ENCODE measurements around the gene ANAPC4. TPM values are rescaled to one million over a fixed set of nuclear protein-coding genes. Genes with fewer than 3 reads are reported as not detected.

ANAPC4 gene
- total RNA-seq, 2 donors from 2014 or later, result 41.7 to 46.4 TPM

GRCh38 chr4:25454476-25454875 lies 77.4 kb downstream of the ANAPC4 start:
- H3K4me1 ChIP-seq (ENCODE audit: control insufficient read depth, insufficient read depth, low read length), result peaks cover 9% of the 10 kb centered on the region
- H3K36me3 ChIP-seq (ENCODE audit: control insufficient read depth, insufficient read depth, low read length), result no peaks in the 10 kb centered on the region
- no peak for TF ChIP-seq CTCF (conservative IDR thresholded peaks at IDR 0.05)
- H3K9me3 Mint-ChIP-seq, result no peaks in the 10 kb centered on the region
- no peak for DNase-seq
- no peak overlapping the region for H3K27ac ChIP-seq (ENCODE audit: low read depth, low read length)
- H3K4me3 Mint-ChIP-seq, result no peak overlapping the region
- no peaks in the 10 kb centered on the region for H3K27me3 Mint-ChIP-seq (ENCODE audit: insufficient read depth)
- H3K9me3 ChIP-seq (ENCODE audit: control insufficient read depth, low read length), result no peaks in the 10 kb centered on the region
- no peaks in the 10 kb centered on the region for H3K36me3 Mint-ChIP-seq (ENCODE audit: low read depth)
- no peak overlapping the region for H3K9ac ChIP-seq (ENCODE audit: extremely low read depth, low read length, poor library complexity, severe bottlenecking)
- H3K27me3 ChIP-seq (ENCODE audit: control insufficient read depth, insufficient read depth, low read length, poor library complexity, severe bottlenecking), result no peaks in the 10 kb centered on the region
- H3K27ac Mint-ChIP-seq, result no peak overlapping the region
- 83 to 100% methylated on average over 1 of the region's 1 CpG for WGBS, 2 experiments (ENCODE audit: insufficient coverage in 1 of 2, insufficient read length in 1 of 2)
- peaks cover 12% of the 10 kb centered on the region for H3K4me1 Mint-ChIP-seq
- no peak overlapping the region for H3K4me3 ChIP-seq (ENCODE audit: low read length)

- no peak overlapping the region for H3K4me3 Mint-ChIP-seq
- H3K9me3 Mint-ChIP-seq, result no peaks in the 10 kb centered on the region
- no peak overlapping the region for H3K27ac Mint-ChIP-seq
- no peaks in the 10 kb centered on the region for H3K27me3 Mint-ChIP-seq (ENCODE audit: insufficient read depth)
- TF ChIP-seq CTCF (conservative IDR thresholded peaks at IDR 0.05), result no peak
- no peaks in the 10 kb centered on the region for H3K36me3 Mint-ChIP-seq (ENCODE audit: low read depth)
- H3K4me3 ChIP-seq (ENCODE audit: low read length), result no peak overlapping the region
- H3K9ac ChIP-seq (ENCODE audit: extremely low read depth, low read length, poor library complexity, severe bottlenecking), result no peak overlapping the region
- no peaks in the 10 kb centered on the region for H3K9me3 ChIP-seq (ENCODE audit: control insufficient read depth, low read length)
- no peak for DNase-seq
- H3K4me1 Mint-ChIP-seq, result peaks cover 12% of the 10 kb centered on the region
- WGBS, 2 experiments (ENCODE audit: insufficient coverage in 1 of 2, insufficient read length in 1 of 2), result 82 to 100% methylated on average over 2 to 3 of the region's 3 CpGs
- no peaks in the 10 kb centered on the region for H3K36me3 ChIP-seq (ENCODE audit: control insufficient read depth, insufficient read depth, low read length)
- H3K27me3 ChIP-seq (ENCODE audit: control insufficient read depth, insufficient read depth, low read length, poor library complexity, severe bottlenecking), result no peaks in the 10 kb centered on the region
- no peak overlapping the region for H3K27ac ChIP-seq (ENCODE audit: low read depth, low read length)
- H3K4me1 ChIP-seq (ENCODE audit: control insufficient read depth, insufficient read depth, low read length), result peaks cover 9% of the 10 kb centered on the region
Observed at GRCh38 chr4:25457053-25457715, 80.1 kb downstream of the ANAPC4 start.

GRCh38 chr4:25466966-25467697 lies 90.1 kb downstream of the ANAPC4 start:
- H3K27ac Mint-ChIP-seq, result no peak overlapping the region
- no peak for TF ChIP-seq CTCF (conservative IDR thresholded peaks at IDR 0.05)

More at GRCh38 chr4:25466966-25467697, 90.1 kb downstream of the ANAPC4 start:
- no peaks in the 10 kb centered on the region for H3K9me3 Mint-ChIP-seq
- WGBS, 2 experiments (ENCODE audit: insufficient coverage in 1 of 2, insufficient read length in 1 of 2), result 90 to 94% methylated on average over 7 to 11 of the region's 11 CpGs
- Histone ChIP-seq H3K27ac (ENCODE audit: low read depth, low read length) (no peak overlapping the region), H3K36me3 (ENCODE audit: control insufficient read depth, insufficient read depth, low read length) (no peaks in the 10 kb centered on the region), H3K9me3 (ENCODE audit: control insufficient read depth, low read length) (no peaks in the 10 kb centered on the region), H3K4me3 (ENCODE audit: low read length) (no peak overlapping the region), H3K9ac (ENCODE audit: extremely low read depth, low read length, poor library complexity, severe bottlenecking) (no peak overlapping the region), H3K4me1 (ENCODE audit: control insufficient read depth, insufficient read depth, low read length) (no peaks in the 10 kb centered on the region), H3K27me3 (ENCODE audit: control insufficient read depth, insufficient read depth, low read length, poor library complexity, severe bottlenecking) (no peaks in the 10 kb centered on the region)
- H3K4me1 Mint-ChIP-seq, result no peaks in the 10 kb centered on the region
- no peak overlapping the region for H3K4me3 Mint-ChIP-seq
- no peak for DNase-seq
- H3K36me3 Mint-ChIP-seq (ENCODE audit: low read depth), result no peaks in the 10 kb centered on the region
- H3K27me3 Mint-ChIP-seq (ENCODE audit: insufficient read depth), result no peaks in the 10 kb centered on the region
